Large intestine (tissue), 3 donors: ENCODE results near the gene FA2H. TPM values are rescaled to one million over a fixed set of nuclear protein-coding genes. Genes with fewer than 3 reads are reported as not detected.
"Not testable (repeated sequence)": the region's sequence is repeated elsewhere in the genome, so short reads cannot be mapped to it uniquely, and the experiment has no call there.

ENCODE experiments used
- DNase-seq, 2 donors: peaks; one replicate each; pipeline versions ENCODE4 v3.0.0 to v3.0.0-alpha.2; 2013
- H3K27ac ChIP-seq: one replicate; pipeline ENCODE4 v1.5.1; 2013; ENCODE audit warnings: low read length
- H3K27me3 ChIP-seq: 2 replicates; pipeline ENCODE4 v1.6.1; 2013; ENCODE audit warnings: low read length; ENCODE audit not compliant: control insufficient read depth, insufficient read depth
- H3K36me3 ChIP-seq: 2 replicates; pipeline ENCODE4 v1.6.1; 2013; ENCODE audit warnings: low read length; ENCODE audit not compliant: control insufficient read depth, insufficient read depth
- H3K4me1 ChIP-seq: one replicate; pipeline ENCODE4 v1.6.1; 2013; ENCODE audit warnings: low read length; ENCODE audit not compliant: control insufficient read depth, insufficient read depth
- H3K4me3 ChIP-seq: one replicate; pipeline ENCODE4 v1.5.1; 2013; ENCODE audit warnings: low read length
- H3K9me3 ChIP-seq: one replicate; pipeline ENCODE4 v1.6.1; 2013; ENCODE audit warnings: mild to moderate bottlenecking, low read depth, low read length, moderate library complexity; ENCODE audit not compliant: control insufficient read depth
- WGBS: methylation state at CpG from one replicate; pipeline ENCODE4 v1.1.5; 2013; ENCODE audit warnings: low lambda C conversion rate; ENCODE audit not compliant: insufficient coverage; 5-methylcytosine and 5-hydroxymethylcytosine counted together
- polyA plus RNA-seq: library from polyadenylated mRNA; unstranded; fragments of 120-200 nt; gene quantifications from one replicate; pipeline ENCODE4 v1.2.1, GENCODE V29; 2013

Gene FA2H
- polyA plus RNA-seq, 1 donor = 10.4 TPM

DNA sequence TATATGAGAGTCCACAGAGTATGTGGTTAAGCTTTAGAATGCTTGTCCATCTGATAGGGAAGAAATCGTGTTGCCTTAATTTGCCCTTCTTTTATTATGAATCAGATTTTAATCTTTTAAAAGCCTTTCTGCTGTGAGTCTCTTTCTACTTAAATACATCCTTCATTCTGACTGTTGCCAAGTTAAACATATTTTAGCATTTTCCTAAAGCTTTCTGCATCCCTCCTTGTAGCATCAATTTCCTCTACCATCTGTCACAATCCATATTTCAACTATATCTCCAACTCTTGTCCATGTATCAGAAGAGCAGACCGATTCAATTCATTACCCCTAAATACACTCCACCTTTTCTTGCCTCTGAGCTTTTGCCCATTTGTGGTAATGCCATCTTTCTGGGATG is 20.5 kb upstream of the FA2H start:
- no peak overlapping the region for H3K27ac ChIP-seq
- 80% methylated on average over 1 of the region's 2 CpGs for WGBS

DNA sequence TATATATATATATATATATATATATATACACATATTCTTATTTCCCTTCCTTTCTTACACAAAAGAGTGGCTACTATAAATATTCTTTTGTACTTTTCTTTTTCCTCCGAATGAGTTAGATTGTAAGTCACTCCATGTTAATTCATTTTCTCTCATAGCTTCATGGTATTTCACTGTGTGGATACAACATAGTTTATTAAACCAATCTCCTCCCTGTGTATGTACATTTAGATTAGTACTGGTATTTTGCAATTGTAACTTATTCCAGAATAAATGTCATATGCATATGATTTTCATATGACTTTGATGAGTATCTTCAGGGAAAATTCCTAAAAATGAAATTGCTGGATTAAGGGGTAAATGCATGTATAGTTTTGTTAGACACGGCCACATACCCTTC is 20.0 kb upstream of the FA2H start:
- Histone ChIP-seq H3K4me1 (no peaks in the 10 kb centered on the region), H3K4me3 (no peak overlapping the region), H3K27me3 (no peaks in the 10 kb centered on the region), H3K9me3 (peaks cover 2% of the 10 kb centered on the region), H3K36me3 (no peaks in the 10 kb centered on the region), H3K27ac (no peak overlapping the region)
- DNase-seq = no peak
- WGBS = no CpG with 5 or more reads among the region's 2 CpGs

More for the DNA sequence above, 20.5 kb upstream of the FA2H start:
- Histone ChIP-seq H3K4me3 (no peak overlapping the region), H3K36me3 (no peaks in the 10 kb centered on the region), H3K27me3 (no peaks in the 10 kb centered on the region), H3K4me1 (no peaks in the 10 kb centered on the region), H3K9me3 (peaks cover 2% of the 10 kb centered on the region)
- DNase-seq = no peak

GRCh38 chr16:74793571-74793970 is 19.0 kb upstream of the FA2H start:
- no peak overlapping the region for H3K27ac ChIP-seq
- H3K4me3 ChIP-seq = no peak overlapping the region
- 100% methylated on average over 1 of the region's 2 CpGs for WGBS
- H3K9me3 ChIP-seq = peaks cover 2% of the 10 kb centered on the region
- H3K4me1 ChIP-seq = no peaks in the 10 kb centered on the region
- DNase-seq = no peak
- H3K27me3 ChIP-seq = no peaks in the 10 kb centered on the region
- H3K36me3 ChIP-seq = no peaks in the 10 kb centered on the region

DNA sequence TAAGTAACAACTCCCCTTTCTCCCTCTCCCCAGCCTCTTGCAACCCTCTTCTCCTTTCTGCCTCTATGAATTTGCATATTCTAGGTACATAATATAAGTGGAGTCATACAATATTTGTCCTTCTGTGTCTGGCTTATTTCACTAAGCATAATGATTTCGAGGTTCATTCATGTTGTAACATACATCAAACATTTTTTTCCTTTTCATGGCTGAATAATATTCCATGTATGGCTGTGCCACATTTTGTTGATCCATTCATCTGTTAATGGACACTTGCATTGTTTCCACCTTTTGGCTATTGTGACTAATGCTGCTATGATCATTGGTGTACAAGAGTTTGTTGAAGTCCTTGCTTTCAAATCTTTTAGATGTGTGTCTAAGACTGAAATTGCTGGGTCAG is 17.6 kb upstream of the FA2H start:
- WGBS = 100% methylated on average over 1 of the region's 1 CpG

DNA sequence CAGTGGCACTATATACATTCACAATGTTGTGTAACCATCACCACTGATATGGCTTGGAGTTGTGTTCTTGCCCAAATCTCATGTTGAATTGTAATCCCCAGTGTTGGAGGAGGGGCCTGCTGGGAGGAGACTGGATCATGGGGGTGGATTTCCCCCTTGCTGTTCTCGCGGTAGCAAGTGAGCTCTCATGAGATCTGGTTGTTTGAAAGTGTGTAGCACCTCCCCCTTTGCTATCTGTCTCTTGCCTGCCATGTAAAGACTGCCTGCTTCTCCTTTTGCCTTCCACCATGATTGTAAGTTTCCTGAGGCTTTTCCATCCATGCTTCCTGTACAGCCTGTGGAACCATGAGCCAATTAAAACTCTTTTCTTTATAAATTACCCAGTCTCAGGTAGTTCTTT is 17.1 kb upstream of the FA2H start:
- H3K36me3 ChIP-seq, DNase-seq, H3K27me3 ChIP-seq, H3K4me1 ChIP-seq, H3K4me3 ChIP-seq, H3K9me3 ChIP-seq, H3K27ac ChIP-seq: not testable (repeated sequence)
- WGBS = no CpG with 5 or more reads among the region's 2 CpGs

More for the DNA sequence above, 17.6 kb upstream of the FA2H start:
- Histone ChIP-seq H3K9me3 (peaks cover 2% of the 10 kb centered on the region), H3K27me3 (no peaks in the 10 kb centered on the region), H3K4me1 (no peaks in the 10 kb centered on the region), H3K36me3 (no peaks in the 10 kb centered on the region), H3K4me3 (no peak overlapping the region), H3K27ac (no peak overlapping the region)
- DNase-seq = no peak

DNA sequence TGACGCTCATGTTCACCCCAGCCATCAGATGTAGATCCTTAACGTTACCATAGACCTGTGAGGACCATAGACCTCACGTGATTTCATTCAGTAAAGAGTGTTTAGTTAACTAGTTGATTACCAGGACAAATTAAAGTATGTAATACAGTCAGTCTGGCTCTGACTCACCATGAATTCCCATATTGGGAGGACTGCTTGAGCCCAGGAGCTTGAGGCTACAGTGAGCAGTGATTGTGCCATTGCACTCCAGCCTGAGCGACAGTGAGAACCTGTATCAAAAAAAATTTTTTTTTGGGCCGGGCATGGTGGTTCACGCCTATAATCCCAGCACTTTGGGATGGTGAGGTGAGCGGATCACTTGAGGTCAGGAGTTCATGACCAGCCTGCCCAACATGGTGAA is 13.5 kb upstream of the FA2H start:
- no peaks in the 10 kb centered on the region for H3K27me3 ChIP-seq
- WGBS = no CpG with 5 or more reads among the region's 7 CpGs
- H3K4me1 ChIP-seq = no peaks in the 10 kb centered on the region
- no peak overlapping the region for H3K4me3 ChIP-seq
- H3K9me3 ChIP-seq = peaks cover 2% of the 10 kb centered on the region
- H3K36me3 ChIP-seq = no peaks in the 10 kb centered on the region
- DNase-seq = no peak
- no peak overlapping the region for H3K27ac ChIP-seq

DNA sequence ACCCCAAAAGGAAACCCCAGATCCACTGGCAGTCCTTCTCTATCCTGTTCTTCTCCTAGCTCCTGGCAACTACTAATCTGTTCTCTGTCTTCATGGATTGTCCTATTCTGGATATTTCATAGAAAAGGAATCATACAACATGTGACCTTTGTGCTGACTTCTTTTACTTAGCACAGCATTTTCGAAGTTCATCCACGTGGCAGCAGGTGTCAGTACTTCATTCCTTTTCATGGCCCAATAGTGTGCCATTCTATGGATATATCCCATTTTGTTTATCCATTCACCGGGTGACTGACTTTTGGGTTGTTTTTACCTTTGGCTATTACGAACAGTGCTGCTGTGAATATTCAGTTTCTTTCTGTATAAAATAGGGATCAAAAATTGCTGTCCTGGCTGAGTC is 10.4 kb upstream of the FA2H start:
- Histone ChIP-seq H3K4me3 (no peak overlapping the region), H3K4me1 (no peaks in the 10 kb centered on the region), H3K9me3 (no peaks in the 10 kb centered on the region), H3K27me3 (no peaks in the 10 kb centered on the region), H3K27ac (no peak overlapping the region), H3K36me3 (no peaks in the 10 kb centered on the region)
- no peak for DNase-seq
- no CpG with 5 or more reads among the region's 4 CpGs for WGBS

- no CpG with 5 or more reads among the region's 8 CpGs for WGBS
- Histone ChIP-seq H3K27me3 (peaks cover 6% of the 10 kb centered on the region), H3K9me3 (no peaks in the 10 kb centered on the region), H3K4me3 (no peak overlapping the region), H3K27ac (no peak overlapping the region), H3K36me3 (no peaks in the 10 kb centered on the region), H3K4me1 (no peaks in the 10 kb centered on the region)
- peak in 1 of 2 donors; percentile 22 for DNase-seq
Measured at GRCh38 chr16:74778646-74779045, 4.0 kb upstream of the FA2H start.

DNA sequence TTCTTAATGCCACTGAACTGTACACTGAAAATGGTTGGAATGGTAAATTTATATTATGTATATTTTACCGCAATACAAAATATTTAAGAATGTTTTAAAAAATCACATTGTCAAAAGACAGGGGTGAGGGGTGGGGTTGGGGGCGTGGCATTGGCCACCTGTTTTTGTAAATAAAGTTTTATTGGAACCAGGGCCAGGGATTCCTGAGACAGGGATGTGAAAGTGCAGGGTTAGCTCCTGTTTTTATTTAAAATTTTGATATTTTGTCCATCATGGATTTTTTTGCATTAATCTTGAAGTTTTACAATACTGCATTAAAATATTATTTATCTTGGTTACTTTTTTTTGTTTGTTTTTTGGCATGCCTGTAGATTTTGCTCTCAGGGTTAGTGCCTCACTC is 2.3 kb upstream of the FA2H start:
- Histone ChIP-seq H3K27ac (no peak overlapping the region), H3K4me1 (no peaks in the 10 kb centered on the region), H3K27me3 (peaks cover 10% of the 10 kb centered on the region)

DNA sequence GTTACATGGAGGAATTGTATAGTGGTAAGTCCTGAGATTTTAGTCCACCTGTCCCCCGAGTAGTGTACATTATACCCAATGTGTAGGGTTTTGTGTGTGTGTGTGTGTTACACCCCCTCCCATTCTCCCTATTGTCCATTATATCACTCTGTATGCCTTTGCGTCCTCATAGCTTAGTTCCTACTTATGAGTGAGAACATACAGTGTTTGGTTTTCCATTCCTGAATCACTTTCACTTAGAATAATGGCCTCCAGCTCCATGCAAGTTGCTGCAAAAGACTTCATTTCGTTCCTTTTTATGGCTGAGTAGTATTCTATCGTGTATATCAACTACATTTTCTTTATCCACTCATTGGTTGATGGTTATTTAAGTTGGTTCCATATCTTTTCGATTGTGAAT is 635 bp upstream of the FA2H start:
- Histone ChIP-seq H3K9me3 (no peaks in the 10 kb centered on the region), H3K27ac (peak overlapping the region; percentile 40), H3K36me3 (no peaks in the 10 kb centered on the region), H3K27me3 (peaks cover 10% of the 10 kb centered on the region), H3K4me3 (peak overlapping the region; percentile 47), H3K4me1 (no peaks in the 10 kb centered on the region)
- WGBS = no CpG with 5 or more reads among the region's 5 CpGs
- no peak for DNase-seq

More for the DNA sequence above, 2.3 kb upstream of the FA2H start:
- Histone ChIP-seq H3K4me3 (no peak overlapping the region), H3K9me3 (no peaks in the 10 kb centered on the region), H3K36me3 (no peaks in the 10 kb centered on the region)
- WGBS = 100% methylated on average over 2 of the region's 2 CpGs
- no peak for DNase-seq

GRCh38 chr16:74773446-74774222 is 986 bp downstream of the FA2H start:
- no peak for DNase-seq
- H3K4me1 ChIP-seq = peaks cover 11% of the 10 kb centered on the region
- H3K4me3 ChIP-seq = peak overlapping the region; percentile 69
- H3K36me3 ChIP-seq = no peaks in the 10 kb centered on the region
- 7% methylated on average over 5 of the region's 14 CpGs for WGBS
- no peaks in the 10 kb centered on the region for H3K9me3 ChIP-seq
- H3K27me3 ChIP-seq = peaks cover 10% of the 10 kb centered on the region
- H3K27ac ChIP-seq = peak overlapping the region; percentile 53
